HCT116 (cell line): ENCODE data around the gene MICALL1. TPM values are rescaled to one million over a fixed set of nuclear protein-coding genes. Genes with fewer than 3 reads are reported as not detected.

Experiments used
- ATAC-seq: fragments of 200-7000 bp; cut with Tn5 transposase; 2 replicates; pipeline ENCODE4 v1.9.1; 2020; ENCODE audit warnings: mild to moderate bottlenecking, moderate library complexity
- BruUV-seq: library from RNA; stranded (reverse); fragments of 400-500 nt; replicated peaks from 2 replicates; lab custom pipeline; 2021; lab: Mats Ljungman, UMichigan
- CTCF ChIA-PET: fragments of 300-600 bp; sonication (Branson Sonifier 250); formaldehyde crosslinking; loops from one replicate; lab custom pipeline; 2021; ENCODE audit warnings: antibody characterized with exemption; lab: Charles Lee
- POLR2A ChIA-PET: fragments of 300-600, 350-600 bp; sonication (Branson Sonifier 250); formaldehyde crosslinking; loops from one replicate; lab custom pipeline; 2021; ENCODE audit warnings: antibody characterized with exemption; lab: Charles Lee
- RAD21 ChIA-PET, 2 experiments: fragments of 300-600 bp; sonication (Branson Sonifier 250); formaldehyde crosslinking; loops; one replicate each; lab custom pipeline; 2023; ENCODE audit warnings: low total read pairs in 2 of 2; ENCODE audit not compliant: uncharacterized antibody in 2 of 2, unreplicated experiment in 2 of 2, low non-redundant PET in 1 of 2; lab: Charles Lee
- DNase-seq: peaks from one replicate; pipeline ENCODE4 v3.0.0-alpha.2; 2010; ENCODE audit warnings: low read depth, low spot score
- H2AFZ ChIP-seq: fragments of 200-600 bp; shearing (Covaris generic), sonication (generic); 2 replicates; pipeline ENCODE4 v1.6.1; 2017; ENCODE audit warnings: low read depth, mixed run types, mixed read lengths, antibody characterized with exemption, low read length; ENCODE audit not compliant: poor library complexity, severe bottlenecking
- H3K27ac ChIP-seq: 2 replicates; pipeline ENCODE4 v1.5.1; 2012; ENCODE audit warnings: low read depth, low read length
- H3K27me3 ChIP-seq: fragments of 200-600 bp; sonication (generic); 2 replicates; pipeline ENCODE4 v1.6.1; 2016; ENCODE audit warnings: mixed run types, low read length, mixed read lengths; ENCODE audit not compliant: insufficient read depth
- H3K36me3 ChIP-seq, 2 experiments: fragments of 200-500 bp in 1 of 2; fragments of 200-600 bp in 1 of 2; sonication (Bioruptor generic) in 1 of 2; sonication (generic) in 1 of 2; 2 replicates each; pipeline versions ENCODE4 v1.5.1 to v1.6.1; 2014 to 2016; ENCODE audit warnings: low read length in 2 of 2, inconsistent platforms in 1 of 2, mixed read lengths in 1 of 2, mixed run types in 1 of 2; ENCODE audit not compliant: insufficient read depth in 2 of 2, control insufficient read depth in 1 of 2
- H3K4me1 ChIP-seq, 2 experiments: fragments of 200-600 bp in 1 of 2; sonication (generic) in 1 of 2; 2 replicates each; pipeline versions ENCODE4 v1.5.1 to v1.6.1; 2012 to 2017; ENCODE audit warnings: low read length in 2 of 2, inconsistent platforms in 1 of 2, mild to moderate bottlenecking in 1 of 2, mixed read lengths in 1 of 2, mixed run types in 1 of 2, moderate library complexity in 1 of 2; ENCODE audit not compliant: insufficient read depth in 2 of 2, control insufficient read depth in 1 of 2
- H3K4me2 ChIP-seq: fragments of 200-600 bp; sonication (generic); 2 replicates; pipeline ENCODE4 v1.6.1; 2017; ENCODE audit warnings: mixed run types, low read length, mixed read lengths
- H3K4me3 ChIP-seq, 2 experiments: fragments of 200-600 bp in 1 of 2; sonication (generic) in 1 of 2; replicated peaks in 1 of 2; 2 replicates each; pipeline ENCODE4 v1.5.1; 2011 to 2016; ENCODE audit warnings: low read length in 2 of 2, control low read depth in 1 of 2, low read depth in 1 of 2, mild to moderate bottlenecking in 1 of 2, mixed read lengths in 1 of 2, mixed run types in 1 of 2
- H3K79me2 ChIP-seq: fragments of 200-600 bp; sonication (generic); 2 replicates; pipeline ENCODE4 v1.6.1; 2017; ENCODE audit warnings: mild to moderate bottlenecking, mixed run types, low read length, moderate library complexity, mixed read lengths; ENCODE audit not compliant: insufficient read depth
- H3K9ac ChIP-seq: fragments of 200-600 bp; sonication (generic); 2 replicates; pipeline ENCODE4 v1.6.1; 2016; ENCODE audit warnings: low read length, mixed read lengths
- H3K9me2 ChIP-seq: fragments of 200-600 bp; sonication (generic), shearing (Covaris generic); 2 replicates; pipeline ENCODE4 v1.6.1; 2017; ENCODE audit warnings: mixed run types, mild to moderate bottlenecking, moderate library complexity; ENCODE audit not compliant: insufficient read depth
- H3K9me3 ChIP-seq, 2 experiments: fragments of 200-500 bp in 1 of 2; fragments of 200-600 bp in 1 of 2; sonication (Bioruptor generic) in 1 of 2; sonication (generic) in 1 of 2; 2 replicates each; pipeline ENCODE4 v1.6.1; 2014 to 2017; ENCODE audit warnings: low read length in 2 of 2, mixed read lengths in 2 of 2, inconsistent platforms in 1 of 2, low read depth in 1 of 2, mild to moderate bottlenecking in 1 of 2, mixed run types in 1 of 2, moderate library complexity in 1 of 2; ENCODE audit not compliant: control insufficient read depth in 1 of 2, insufficient read depth in 1 of 2
- H4K20me1 ChIP-seq: fragments of 200-600 bp; sonication (generic), shearing (Covaris generic); 2 replicates; pipeline ENCODE4 v1.6.1; 2017; ENCODE audit warnings: mixed run types, mild to moderate bottlenecking, moderate library complexity; ENCODE audit not compliant: insufficient read depth
- CTCF ChIP-seq, 3 experiments: fragments of 200-600 bp in 1 of 3; sonication (generic) in 1 of 3; IDR thresholded peaks in 2 of 3; conservative IDR thresholded peaks in 1 of 3; 2 replicates each; pipeline ENCODE4 v1.5.1; 2012 to 2017; ENCODE audit warnings: low read depth in 2 of 3, low read length in 2 of 3, antibody characterized with exemption in 1 of 3, borderline replicate concordance in 1 of 3, control low read depth in 1 of 3, mild to moderate bottlenecking in 1 of 3, mixed read lengths in 1 of 3, mixed run types in 1 of 3, moderate library complexity in 1 of 3; ENCODE audit not compliant: insufficient read depth in 1 of 3
- ELF1 ChIP-seq: IDR thresholded peaks from 2 replicates; pipeline ENCODE4 v1.6.1; 2012; ENCODE audit warnings: low read depth, borderline replicate concordance
- EZH2 ChIP-seq: fragments of 200-600 bp; sonication (generic); IDR thresholded peaks from 2 replicates; pipeline ENCODE4 v1.6.1; 2017; ENCODE audit warnings: antibody characterized with exemption, mixed run types
- JUND ChIP-seq: IDR thresholded peaks from 2 replicates; pipeline ENCODE4 v1.6.1; 2012
- SRF ChIP-seq: IDR thresholded peaks from 2 replicates; pipeline ENCODE4 v1.6.1; 2012; ENCODE audit warnings: low read depth
- ZBTB33 ChIP-seq: IDR thresholded peaks from 2 replicates; pipeline ENCODE4 v1.6.1; 2011; ENCODE audit warnings: mild to moderate bottlenecking, low read length, moderate library complexity; ENCODE audit not compliant: insufficient replicate concordance; ENCODE audit errors: extremely low read depth
- intact Hi-C: fragments of 100-400 bp; cut with micrococcal nuclease; formaldehyde crosslinking; loops from 2 replicates; pipeline ENCODE4 v1.10.0; 2022
- total RNA-seq: library from RNA; stranded (reverse); gene quantifications from one replicate; pipeline ENCODE4 v1.2.1, GENCODE V29; 2021; ENCODE audit not compliant: unreplicated experiment

The MICALL1 gene
- total RNA-seq, 1 experiment from 2014 or later = 35.2 TPM

GRCh38 chr22:37982938-37983859 is 77.1 kb downstream of the MICALL1 start:
- RAD21 ChIA-PET = no interaction called here
- no peak overlapping the region for H3K4me2 ChIP-seq
- BruUV-seq = no TSS peak
- H4K20me1 ChIP-seq = no peaks in the 10 kb centered on the region
- no peaks in the 10 kb centered on the region for H3K79me2 ChIP-seq
- intact Hi-C loops = no loop called here
- TF ChIP-seq CTCF (IDR thresholded peaks at IDR 0.05 in 2 of 3, conservative IDR thresholded peaks at IDR 0.05 in 1 of 3; ENCODE audit: borderline replicate concordance in 1 of 3, insufficient read depth in 1 of 3, low read depth in 2 of 3, low read length in 2 of 3) (peak in 2 of 3 experiments; percentile 31 to 45; a peak in 3 of 6 replicates), ELF1 (no peak), ZBTB33 (no peak), SRF (no peak), EZH2 (no peak), JUND (no peak)
- CTCF ChIA-PET = no interaction called here
- H3K4me3 ChIP-seq = no peak overlapping the region
- no peak overlapping the region for H3K9ac ChIP-seq
- H3K27me3 ChIP-seq = no peaks in the 10 kb centered on the region
- H3K9me2 ChIP-seq = no peaks in the 10 kb centered on the region
- POLR2A ChIA-PET = no interaction called here
- peak; percentile 56; the same call in 1 of the 2 replicates for ATAC-seq
- no peak overlapping the region for H2AFZ ChIP-seq
- no peak for DNase-seq
- H3K36me3 ChIP-seq = no peaks in the 10 kb centered on the region
- no peaks in the 10 kb centered on the region for H3K4me1 ChIP-seq
- H3K27ac ChIP-seq = no peak overlapping the region
- no peaks in the 10 kb centered on the region for H3K9me3 ChIP-seq
